Trophoblast cell (in vitro differentiated cells and primary cell): ENCODE data around the gene ZNF618.

Experiments
- DNase-seq, 2 donors: peaks; one replicate each; pipeline ENCODE4 v3.0.0-alpha.2; 2016
- H2AFZ ChIP-seq: 2 replicates; pipeline ENCODE4 v1.6.1; 2013; ENCODE audit warnings: low read length, moderate library complexity, mild to moderate bottlenecking; ENCODE audit not compliant: insufficient read depth, poor library complexity
- H2AK5ac ChIP-seq: 2 replicates; pipeline ENCODE4 v1.6.1; 2013; ENCODE audit warnings: mild to moderate bottlenecking, low read length
- H2BK120ac ChIP-seq: 2 replicates; pipeline ENCODE4 v1.6.1; 2013; ENCODE audit warnings: low read length, mild to moderate bottlenecking, moderate library complexity; ENCODE audit not compliant: insufficient read depth, poor library complexity
- H2BK12ac ChIP-seq: 2 replicates; pipeline ENCODE4 v1.6.1; 2013; ENCODE audit warnings: mild to moderate bottlenecking, low read length, moderate library complexity
- H2BK5ac ChIP-seq: 2 replicates; pipeline ENCODE4 v1.6.1; 2013; ENCODE audit warnings: low read length, low read depth, moderate library complexity, mild to moderate bottlenecking; ENCODE audit not compliant: poor library complexity
- H3K14ac ChIP-seq: 2 replicates; pipeline ENCODE4 v1.6.1; 2013; ENCODE audit warnings: mild to moderate bottlenecking, low read length
- H3K18ac ChIP-seq: 2 replicates; pipeline ENCODE4 v1.6.1; 2013; ENCODE audit warnings: mild to moderate bottlenecking, low read length
- H3K23ac ChIP-seq: 2 replicates; pipeline ENCODE4 v1.6.1; 2013; ENCODE audit warnings: low read length
- H3K27ac ChIP-seq: 2 replicates; pipeline ENCODE4 v1.5.1; 2013; ENCODE audit warnings: low read depth, mild to moderate bottlenecking, inconsistent platforms, low read length, moderate library complexity
- H3K27me3 ChIP-seq: 2 replicates; pipeline ENCODE4 v1.6.1; 2013; ENCODE audit warnings: inconsistent platforms, mild to moderate bottlenecking, low read length, moderate library complexity; ENCODE audit not compliant: insufficient read depth
- H3K36me3 ChIP-seq, 2 experiments: 1 replicate in 1 of 2; 2 replicates in 1 of 2; pipeline ENCODE4 v1.6.1; 2013; ENCODE audit warnings: low read length in 2 of 2, mild to moderate bottlenecking in 2 of 2, moderate library complexity in 1 of 2; ENCODE audit not compliant: insufficient read depth in 2 of 2, control insufficient read depth in 1 of 2
- H3K4ac ChIP-seq: 2 replicates; pipeline ENCODE4 v1.6.1; 2013; ENCODE audit warnings: low read depth, mild to moderate bottlenecking, low read length, moderate library complexity
- H3K4me1 ChIP-seq, 2 experiments: 1 replicate in 1 of 2; 2 replicates in 1 of 2; pipeline ENCODE4 v1.6.1; 2013; ENCODE audit warnings: low read length in 2 of 2, mild to moderate bottlenecking in 2 of 2, moderate library complexity in 1 of 2; ENCODE audit not compliant: insufficient read depth in 2 of 2, control insufficient read depth in 1 of 2
- H3K4me2 ChIP-seq: 2 replicates; pipeline ENCODE4 v1.6.1; 2013; ENCODE audit warnings: inconsistent platforms, mild to moderate bottlenecking, low read length, moderate library complexity
- H3K4me3 ChIP-seq: 2 replicates; pipeline ENCODE4 v1.5.1; 2013; ENCODE audit warnings: mild to moderate bottlenecking, low read depth, low read length, inconsistent platforms
- H3K79me1 ChIP-seq: one replicate; pipeline ENCODE4 v1.6.1; 2013; ENCODE audit warnings: low read length
- H3K79me2 ChIP-seq: 2 replicates; pipeline ENCODE4 v1.6.1; 2013; ENCODE audit warnings: low read length, mild to moderate bottlenecking; ENCODE audit not compliant: control insufficient read depth, insufficient read depth, poor library complexity
- H3K9ac ChIP-seq: 2 replicates; pipeline ENCODE4 v1.6.1; 2013; ENCODE audit warnings: mild to moderate bottlenecking, low read length
- H3K9me3 ChIP-seq: 2 replicates; pipeline ENCODE4 v1.6.1; 2013; ENCODE audit warnings: low read depth, mild to moderate bottlenecking, control low read depth, inconsistent platforms, low read length; ENCODE audit not compliant: insufficient read depth
- H4K12ac ChIP-seq: 2 replicates; pipeline ENCODE4 v1.6.1; 2013; ENCODE audit warnings: low read depth, mild to moderate bottlenecking, low read length, moderate library complexity
- H4K8ac ChIP-seq: 2 replicates; pipeline ENCODE4 v1.6.1; 2013; ENCODE audit warnings: low read depth, mild to moderate bottlenecking, low read length, moderate library complexity
- H4K91ac ChIP-seq: one replicate; pipeline ENCODE4 v1.6.1; 2013; ENCODE audit warnings: low read depth, mild to moderate bottlenecking, low read length, moderate library complexity
- WGBS: extraction: QIAGEN DNeasy Blood & Tissue Kit; methylation state at CpG from one replicate; pipeline ENCODE4 v1.1.7; 2013; ENCODE audit warnings: missing lambda C conversion rate; ENCODE audit not compliant: insufficient read length, insufficient coverage; ENCODE audit errors: extremely low coverage; 5-methylcytosine and 5-hydroxymethylcytosine counted together

Gene ZNF618

GRCh38 chr9:113989017-113989713, 113.1 kb downstream of the ZNF618 start:
- H3K79me1 ChIP-seq = no peaks in the 10 kb centered on the region
- H2AFZ ChIP-seq = no peak overlapping the region
- no peak overlapping the region for H3K18ac ChIP-seq
- H3K4me3 ChIP-seq = no peak overlapping the region
- H3K27me3 ChIP-seq = no peaks in the 10 kb centered on the region
- no peak for DNase-seq
- no CpG with 5 or more reads among the region's 12 CpGs for WGBS
- no peak overlapping the region for H3K4me2 ChIP-seq
- H3K4ac ChIP-seq = no peak overlapping the region
- H3K36me3 ChIP-seq = peaks cover 3 to 7% of the 10 kb centered on the region in 2 experiments
- no peaks in the 10 kb centered on the region for H3K79me2 ChIP-seq
- no peak overlapping the region for H3K9ac ChIP-seq
- no peak overlapping the region for H4K8ac ChIP-seq
- H2BK5ac ChIP-seq = no peak overlapping the region
- no peaks in the 10 kb centered on the region for H3K9me3 ChIP-seq
- no peak overlapping the region for H2AK5ac ChIP-seq
- H3K23ac ChIP-seq = no peak overlapping the region
- no peak overlapping the region for H3K27ac ChIP-seq
- H2BK120ac ChIP-seq = no peak overlapping the region
- H3K14ac ChIP-seq = no peak overlapping the region
- no peak overlapping the region for H2BK12ac ChIP-seq
- no peaks in the 10 kb centered on the region for H3K4me1 ChIP-seq
- H4K91ac ChIP-seq = no peak overlapping the region
- no peak overlapping the region for H4K12ac ChIP-seq

GRCh38 chr9:113989714-113990569, 113.8 kb downstream of the ZNF618 start:
- WGBS = no CpG with 5 or more reads among the region's 5 CpGs
- Histone ChIP-seq H3K79me2 (no peaks in the 10 kb centered on the region), H3K4me1 (no peaks in the 10 kb centered on the region), H3K9me3 (no peaks in the 10 kb centered on the region), H2BK12ac (no peak overlapping the region), H3K27me3 (no peaks in the 10 kb centered on the region), H3K36me3 (peaks cover 3 to 7% of the 10 kb centered on the region in 2 experiments), H3K23ac (no peak overlapping the region), H3K14ac (no peak overlapping the region), H2AFZ (no peak overlapping the region), H2BK120ac (no peak overlapping the region), H4K8ac (no peak overlapping the region), H3K18ac (no peak overlapping the region), H3K4me2 (no peak overlapping the region), H4K12ac (no peak overlapping the region), H3K79me1 (no peaks in the 10 kb centered on the region), H3K4me3 (no peak overlapping the region), H2AK5ac (no peak overlapping the region), H2BK5ac (no peak overlapping the region), H3K9ac (no peak overlapping the region), H4K91ac (no peak overlapping the region), H3K27ac (no peak overlapping the region), H3K4ac (no peak overlapping the region)
- DNase-seq = no peak

- Histone ChIP-seq H3K4ac (no peak overlapping the region), H4K8ac (no peak overlapping the region), H3K36me3 (peaks cover 3 to 7% of the 10 kb centered on the region in 2 experiments), H3K4me1 (no peaks in the 10 kb centered on the region), H3K9me3 (no peaks in the 10 kb centered on the region), H3K14ac (no peak overlapping the region), H2BK120ac (no peak overlapping the region), H3K27ac (no peak overlapping the region), H3K9ac (no peak overlapping the region), H3K4me3 (no peak overlapping the region), H3K18ac (no peak overlapping the region), H2AK5ac (no peak overlapping the region), H3K23ac (no peak overlapping the region), H2BK12ac (no peak overlapping the region), H4K12ac (no peak overlapping the region), H2AFZ (no peak overlapping the region), H3K4me2 (no peak overlapping the region), H4K91ac (no peak overlapping the region), H3K79me1 (no peaks in the 10 kb centered on the region), H2BK5ac (no peak overlapping the region), H3K27me3 (no peaks in the 10 kb centered on the region), H3K79me2 (no peaks in the 10 kb centered on the region)
- no CpG with 5 or more reads among the region's 8 CpGs for WGBS
- no peak for DNase-seq
Observed at GRCh38 chr9:113990570-113990907, 114.4 kb downstream of the ZNF618 start.

DNA sequence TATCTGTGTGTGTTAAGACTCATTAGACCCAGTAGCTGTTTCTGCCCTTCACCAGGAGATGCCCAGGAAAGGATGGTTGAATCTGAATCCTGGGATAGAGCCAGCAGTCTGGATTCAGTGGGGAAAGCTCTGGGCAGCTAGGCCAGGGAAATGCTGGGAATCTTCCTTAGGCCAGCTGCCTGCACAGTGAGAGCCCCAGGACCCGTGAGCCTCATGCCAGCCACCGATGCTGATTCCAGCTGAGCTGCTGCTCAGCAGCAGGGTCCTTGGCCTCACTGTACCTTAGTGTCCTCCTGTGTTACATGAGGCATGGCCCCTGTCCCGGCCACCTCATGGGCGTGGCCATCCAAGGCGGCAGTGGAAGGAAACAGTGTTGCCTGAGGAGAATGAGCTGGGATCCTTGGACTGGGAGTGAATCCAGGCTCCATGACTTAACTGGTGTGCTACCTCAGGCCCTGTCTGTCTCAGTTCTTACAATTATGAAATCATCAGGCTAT, 114.9 kb downstream of the ZNF618 start:
- H3K79me1 ChIP-seq = no peaks in the 10 kb centered on the region
- peaks cover 3 to 7% of the 10 kb centered on the region in 2 experiments for H3K36me3 ChIP-seq
- H4K12ac ChIP-seq = no peak overlapping the region
- no peak overlapping the region for H3K4me3 ChIP-seq
- no peak overlapping the region for H2BK120ac ChIP-seq
- H3K23ac ChIP-seq = no peak overlapping the region
- no peak overlapping the region for H2BK12ac ChIP-seq
- no CpG with 5 or more reads among the region's 5 CpGs for WGBS
- H2AK5ac ChIP-seq = no peak overlapping the region
- no peak overlapping the region for H3K27ac ChIP-seq
- no peak overlapping the region for H3K4me2 ChIP-seq
- no peak overlapping the region for H3K4ac ChIP-seq
- H4K8ac ChIP-seq = no peak overlapping the region
- H3K79me2 ChIP-seq = no peaks in the 10 kb centered on the region
- H2BK5ac ChIP-seq = no peak overlapping the region
- H3K4me1 ChIP-seq = no peaks in the 10 kb centered on the region
- H3K9ac ChIP-seq = no peak overlapping the region
- no peak overlapping the region for H2AFZ ChIP-seq
- H3K9me3 ChIP-seq = no peaks in the 10 kb centered on the region
- H3K27me3 ChIP-seq = no peaks in the 10 kb centered on the region
- no peak overlapping the region for H3K18ac ChIP-seq
- no peak for DNase-seq
- H3K14ac ChIP-seq = no peak overlapping the region
- no peak overlapping the region for H4K91ac ChIP-seq
